Measurements from ENCODE around the gene TOE1. TPM values are rescaled to one million over a fixed set of nuclear protein-coding genes. Genes with fewer than 3 reads are reported as not detected.
A peak's percentile ranks its signal among the peaks of the same experiment; 100 is the strongest.

The TOE1 gene
- polyA plus RNA-seq, 4 donors = 12.0 to 15.2 (median 14.5) TPM

GRCh38 chr1:45326627-45327623, 13.0 kb upstream of the TOE1 start, which contains the start of gene HPDL:
Gene HPDL, plus strand, starts transcription at chr1:45326895. Its CDS starts 254 bp downstream, at chr1:45327149.
- DNase-seq (ENCODE audit: low read depth in 4 of 4, low spot score in 2 of 4) = peak; percentile 65 to 81 (median 74)

GRCh38 chr1:45327644-45328515, 12.1 kb upstream of the TOE1 start:
- no peak for DNase-seq (ENCODE audit: low read depth in 4 of 4, low spot score in 2 of 4)

DNA sequence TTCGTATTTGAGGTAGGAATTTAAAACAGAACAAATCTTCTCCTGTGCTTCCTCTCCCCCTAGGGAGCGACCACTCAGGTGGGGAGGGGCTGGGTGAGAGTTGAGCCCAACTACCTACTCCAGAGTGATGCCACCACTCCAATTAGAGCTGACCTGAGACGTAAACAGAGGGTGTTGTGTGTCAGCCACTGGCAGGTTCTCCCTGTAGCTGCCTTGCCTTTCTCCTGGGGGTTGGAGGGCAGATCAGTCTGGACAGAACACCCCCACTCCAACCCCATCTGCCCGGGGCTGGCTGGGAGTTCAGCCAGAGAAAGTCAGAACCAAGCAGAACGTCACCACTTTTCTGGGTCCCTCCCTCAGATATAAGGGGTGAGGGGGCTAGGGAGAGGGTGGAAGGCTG, 11.3 kb upstream of the TOE1 start:
- no peak for DNase-seq (ENCODE audit: low read depth in 4 of 4, low spot score in 2 of 4)

DNA sequence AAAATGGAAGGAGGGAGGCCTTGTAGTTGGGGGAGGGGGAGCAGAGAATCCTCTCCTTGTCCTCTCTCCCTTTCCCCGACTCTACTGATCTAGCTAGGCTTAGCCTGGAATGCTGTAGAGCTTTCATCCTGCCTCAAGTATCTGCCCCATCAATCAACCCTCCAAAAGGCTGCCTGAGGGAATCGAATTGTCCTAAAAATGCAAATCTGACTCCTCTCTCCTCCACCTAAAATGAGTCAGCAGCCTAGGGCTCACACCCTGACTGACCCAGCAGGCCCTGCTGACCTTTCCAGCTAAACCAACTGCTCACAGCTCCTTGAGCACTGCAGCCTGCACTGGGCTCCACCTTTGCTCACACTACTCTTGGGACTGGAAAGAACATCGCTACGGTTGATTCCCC, 10.5 kb upstream of the TOE1 start:
- DNase-seq (ENCODE audit: low read depth in 4 of 4, low spot score in 2 of 4) = no peak

GRCh38 chr1:45331436-45332345, 8.3 kb upstream of the TOE1 start:
- no peak for DNase-seq (ENCODE audit: low read depth in 4 of 4, low spot score in 2 of 4)

- no peak for DNase-seq (ENCODE audit: low read depth in 4 of 4, low spot score in 2 of 4)
Observed at GRCh38 chr1:45332346-45332720, 7.6 kb upstream of the TOE1 start.

- DNase-seq (ENCODE audit: low read depth in 4 of 4, low spot score in 2 of 4) = no peak
Observed at GRCh38 chr1:45334308-45335245, 5.4 kb upstream of the TOE1 start.

DNA sequence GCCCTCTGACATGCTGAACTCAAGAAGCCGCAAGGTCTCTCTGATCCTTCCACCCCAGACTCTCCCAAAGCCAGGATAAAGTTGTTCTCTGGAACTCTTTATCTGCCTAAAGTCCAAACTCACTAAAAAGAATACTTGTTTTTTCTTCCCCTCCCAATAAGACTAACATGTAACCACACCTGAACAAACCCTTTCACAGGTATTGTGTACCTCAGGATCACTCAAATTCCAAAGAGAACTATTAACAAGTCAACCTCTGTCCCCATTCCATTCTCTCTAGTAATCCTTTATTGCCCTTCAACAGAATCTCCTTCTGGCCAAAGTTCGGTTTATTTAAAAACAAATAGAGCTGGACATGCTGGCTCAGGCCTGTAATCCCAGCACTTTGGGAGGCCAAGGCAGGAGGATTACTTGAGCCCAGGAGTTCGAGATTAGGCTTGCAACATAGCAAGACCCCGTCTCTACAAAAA, 4.1 kb upstream of the TOE1 start:
- DNase-seq (ENCODE audit: low read depth in 4 of 4, low spot score in 2 of 4) = no peak

DNA sequence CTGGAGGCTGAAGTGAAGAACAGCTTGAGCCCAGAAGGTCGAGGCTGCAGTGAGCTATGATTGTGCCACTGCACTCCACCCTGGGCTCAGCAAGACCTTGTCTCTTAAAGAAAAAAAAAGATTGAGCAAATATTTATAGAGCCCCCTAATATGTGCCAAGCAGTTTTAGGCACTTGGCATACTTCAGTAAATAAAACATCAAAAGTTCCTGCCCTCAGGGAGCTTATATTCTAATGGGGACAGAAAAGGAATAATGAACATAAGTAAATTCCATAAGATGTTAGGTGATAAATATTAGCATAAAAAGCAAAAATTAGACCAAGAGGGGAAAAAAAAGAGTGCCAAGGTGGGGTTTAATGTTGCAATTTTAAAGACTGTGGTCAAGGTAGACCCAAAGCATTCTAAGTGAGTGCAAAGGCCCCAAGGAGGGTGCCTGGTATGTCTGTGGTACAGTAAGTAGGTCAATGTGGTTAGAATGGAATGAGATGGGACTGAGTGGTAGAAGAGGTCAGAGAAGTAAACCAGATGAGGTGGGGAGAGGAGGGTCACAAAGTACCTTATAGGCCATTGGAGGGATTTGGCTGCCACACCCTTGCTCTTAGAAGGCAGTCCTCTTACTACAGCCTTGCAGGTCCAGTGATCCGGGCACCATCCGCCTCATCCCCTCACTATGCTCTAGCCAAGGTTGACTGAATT, 2.2 kb upstream of the TOE1 start:
- no peak for DNase-seq (ENCODE audit: low read depth in 4 of 4, low spot score in 2 of 4)

GRCh38 chr1:45340816-45341466, 971 bp downstream of the TOE1 start:
- no peak for DNase-seq (ENCODE audit: low read depth in 4 of 4, low spot score in 2 of 4)

GRCh38 chr1:45344499-45344898, 4.5 kb downstream of the TOE1 start:
- DNase-seq (ENCODE audit: low read depth in 4 of 4, low spot score in 2 of 4) = no peak

GRCh38 chr1:45345014-45345413, 5.0 kb downstream of the TOE1 start:
- DNase-seq (ENCODE audit: low read depth in 4 of 4, low spot score in 2 of 4) = no peak

DNA sequence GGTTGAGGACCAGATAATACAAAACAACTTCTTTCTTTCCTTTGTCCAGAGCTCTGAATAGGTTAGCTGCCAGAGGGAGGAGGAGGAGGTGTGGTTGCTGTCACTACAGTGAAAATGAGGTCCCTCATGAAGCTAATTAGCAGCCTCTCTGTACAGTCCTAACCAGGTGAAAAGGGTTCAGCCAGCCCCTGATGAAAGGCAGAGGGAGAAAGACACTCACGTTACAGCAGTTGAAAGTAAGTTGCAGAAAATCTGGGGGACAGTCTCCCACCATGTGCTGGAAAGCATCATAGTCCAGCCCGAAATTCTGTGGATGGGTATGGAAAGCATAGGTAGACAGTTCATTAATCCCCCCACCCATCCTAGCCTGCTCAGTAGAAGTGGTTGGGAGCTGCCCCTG, 6.5 kb downstream of the TOE1 start:
- no peak for DNase-seq (ENCODE audit: low read depth in 4 of 4, low spot score in 2 of 4)

DNA sequence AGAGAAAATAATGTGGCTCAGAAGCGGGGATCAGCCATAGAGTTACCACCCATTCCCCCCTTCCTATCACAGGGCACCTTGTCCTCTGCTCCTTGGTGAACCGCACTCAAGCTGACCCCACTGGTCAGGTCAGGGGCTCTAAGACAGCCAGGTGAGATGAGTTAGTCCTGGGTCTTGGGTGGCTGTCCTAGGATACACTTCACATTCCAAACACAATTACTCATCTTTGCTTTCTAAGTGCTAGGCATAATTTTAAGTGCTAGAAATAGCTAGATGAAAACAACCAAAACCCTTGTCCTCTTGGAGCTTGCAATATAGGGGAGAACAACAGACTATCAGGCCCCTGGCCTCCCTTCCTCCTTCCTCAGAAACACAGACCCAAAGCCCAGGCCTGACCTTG, 8.1 kb downstream of the TOE1 start:
- DNase-seq (ENCODE audit: low read depth in 4 of 4, low spot score in 2 of 4) = no peak

- DNase-seq (ENCODE audit: low read depth in 4 of 4, low spot score in 2 of 4) = no peak
Observed at GRCh38 chr1:45348609-45348965, 8.6 kb downstream of the TOE1 start.

- DNase-seq (ENCODE audit: low read depth in 4 of 4, low spot score in 2 of 4) = no peak
Observed at GRCh38 chr1:45348966-45349677, 9.2 kb downstream of the TOE1 start.

DNA sequence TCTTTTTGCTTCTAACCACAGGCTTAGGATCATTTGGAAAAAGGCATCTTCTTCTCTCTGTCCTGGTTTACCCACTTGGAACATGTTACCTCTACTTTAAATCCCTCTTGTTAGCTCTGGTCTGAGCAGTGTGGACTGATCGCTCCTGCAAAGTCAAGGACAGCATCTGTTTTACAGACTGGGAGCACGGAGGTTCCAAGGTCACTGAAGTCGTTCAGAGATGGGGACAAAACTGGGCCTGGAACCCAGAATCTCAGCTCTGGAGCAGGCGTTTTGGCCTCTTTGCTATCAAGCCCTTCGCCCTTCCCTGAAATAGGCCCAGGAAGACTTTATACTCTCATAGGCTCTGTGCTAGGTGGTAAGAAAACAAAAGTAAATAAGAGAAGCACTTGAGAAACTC, 11.5 kb downstream of the TOE1 start:
- no peak for DNase-seq (ENCODE audit: low read depth in 4 of 4, low spot score in 2 of 4)
